B cell (primary cell): Measurements from ENCODE around the gene ACSS1. TPM values are rescaled to one million over a fixed set of nuclear protein-coding genes. Genes with fewer than 3 reads are reported as not detected.

Experiments used
- ATAC-seq: fragments of 200-7000 bp; cut with Tn5 transposase; one replicate; pipeline ENCODE4 v1.10.0; 2021; ENCODE audit warnings: low read depth, mild to moderate bottlenecking, moderate number of reproducible peaks, moderate library complexity
- CTCF ChIA-PET: fragments of 350-600 bp; sonication (Branson Sonifier 250); formaldehyde crosslinking; loops from one replicate; lab custom pipeline; 2021; ENCODE audit warnings: antibody characterized with exemption, inconsistent platforms; lab: Charles Lee
- POLR2A ChIA-PET: fragments of 350-600 bp; sonication (Branson Sonifier 250); formaldehyde crosslinking; loops from one replicate; lab custom pipeline; 2021; ENCODE audit warnings: antibody characterized with exemption; lab: Charles Lee
- DNase-seq: peaks from one replicate; pipeline ENCODE4 v3.0.0; 2013
- H2AFZ ChIP-seq: 2 replicates; pipeline ENCODE4 v1.6.1; 2012; ENCODE audit warnings: mild to moderate bottlenecking, low read depth, low read length; ENCODE audit not compliant: insufficient read depth, poor library complexity, severe bottlenecking
- H3K27ac ChIP-seq, 2 donors: 1 replicate in 1 of 2; 2 replicates in 1 of 2; pipeline ENCODE4 v1.5.1; 2012 to 2013; ENCODE audit warnings: low read length in 2 of 2, mild to moderate bottlenecking in 2 of 2, moderate library complexity in 1 of 2
- H3K27me3 ChIP-seq, 4 experiments: fragments of 200-600 bp in 1 of 4; sonication (generic) in 1 of 4; replicated peaks in 1 of 4; 1 replicate in 2 of 4; 2 replicates in 2 of 4; pipeline versions ENCODE4 v1.6.1 to v1.7.0; 2013 to 2016; ENCODE audit warnings: low read length in 3 of 4, mild to moderate bottlenecking in 2 of 4, mixed read lengths in 1 of 4, moderate library complexity in 1 of 4; ENCODE audit not compliant: insufficient read depth in 4 of 4, control insufficient read depth in 3 of 4; ENCODE audit errors: control extremely low read depth in 1 of 4
- H3K36me3 ChIP-seq, 2 experiments: replicated peaks in 1 of 2; 1 replicate in 1 of 2; 2 replicates in 1 of 2; pipeline versions ENCODE4 v1.6.1 to v1.7.1; 2013; ENCODE audit warnings: low read length in 1 of 2; ENCODE audit not compliant: insufficient read depth in 2 of 2, control insufficient read depth in 1 of 2; ENCODE audit errors: control extremely low read depth in 1 of 2, extremely low read depth in 1 of 2
- H3K4me1 ChIP-seq, 2 donors: fragments of 200-600 bp in 1 of 2; sonication (generic) in 1 of 2; 1 replicate in 1 of 2; 2 replicates in 1 of 2; pipeline versions ENCODE4 v1.5.1 to v1.6.1; 2013 to 2017; ENCODE audit warnings: low read length in 2 of 2; ENCODE audit not compliant: control insufficient read depth in 2 of 2, insufficient read depth in 2 of 2
- H3K4me2 ChIP-seq: replicated peaks from 2 replicates; pipeline ENCODE3; 2012; ENCODE audit warnings: mild to moderate bottlenecking, low read depth, low read length; ENCODE audit not compliant: poor library complexity, severe bottlenecking
- H3K4me3 ChIP-seq, 5 experiments: fragments of 200-600 bp in 1 of 5; sonication (generic) in 1 of 5; 1 replicate in 3 of 5; 2 replicates in 2 of 5; pipeline versions ENCODE4 v1.5.1 to v1.7.0; 2011 to 2016; ENCODE audit warnings: low read length in 4 of 5, mild to moderate bottlenecking in 4 of 5, low read depth in 2 of 5, control low read depth in 1 of 5, moderate library complexity in 1 of 5; ENCODE audit not compliant: insufficient read depth in 1 of 5; ENCODE audit errors: control extremely low read depth in 1 of 5, extremely low read depth in 1 of 5
- H3K79me2 ChIP-seq: fragments of 200-600 bp; sonication (generic); one replicate; pipeline ENCODE4 v1.6.0; 2016; ENCODE audit warnings: low read length; ENCODE audit not compliant: control insufficient read depth, insufficient read depth
- H3K9ac ChIP-seq: fragments of 200-600 bp; sonication (generic); 2 replicates; pipeline ENCODE4 v1.6.1; 2017; ENCODE audit warnings: mild to moderate bottlenecking, low read length, moderate library complexity
- H3K9me3 ChIP-seq, 3 donors: one replicate each; pipeline versions ENCODE4 v1.6.1 to v1.7.1; 2013; ENCODE audit warnings: low read length in 2 of 3; ENCODE audit not compliant: control insufficient read depth in 2 of 3, insufficient read depth in 1 of 3; ENCODE audit errors: control extremely low read depth in 1 of 3
- H4K20me1 ChIP-seq: 2 replicates; pipeline ENCODE4 v1.6.0; 2012; ENCODE audit warnings: mild to moderate bottlenecking, low read length; ENCODE audit not compliant: insufficient read depth, control insufficient read depth, poor library complexity, severe bottlenecking
- H3K27ac Mint-ChIP-seq: one replicate; pipeline ENCODE4 v1.8.0; 2021; ENCODE audit warnings: mixed read lengths
- H3K27me3 Mint-ChIP-seq: one replicate; pipeline ENCODE4 v1.8.0; 2021; ENCODE audit warnings: mixed read lengths
- H3K4me1 Mint-ChIP-seq: one replicate; pipeline ENCODE4 v1.8.0; 2021; ENCODE audit warnings: mixed read lengths
- H3K4me3 Mint-ChIP-seq: one replicate; pipeline ENCODE4 v1.8.0; 2021; ENCODE audit warnings: mixed read lengths
- H3K9me3 Mint-ChIP-seq: one replicate; pipeline ENCODE4 v1.8.0; 2022; ENCODE audit warnings: mixed read lengths; ENCODE audit not compliant: insufficient read depth
- CTCF ChIP-seq: fragments of 200-600 bp; IDR thresholded peaks from one replicate; pipeline ENCODE4 v1.8.0; 2022; ENCODE audit warnings: antibody characterized with exemption, mild to moderate bottlenecking
- EZH2 ChIP-seq: IDR thresholded peaks from 2 replicates; pipeline ENCODE4 v1.6.1; 2012; ENCODE audit warnings: borderline replicate concordance, low read depth, mild to moderate bottlenecking, moderate library complexity, low read length; ENCODE audit not compliant: insufficient read depth, poor library complexity, severe bottlenecking
- WGBS: methylation state at CpG from one replicate; pipeline ENCODE4 v1.1.5; 2013; ENCODE audit warnings: missing lambda C conversion rate; ENCODE audit not compliant: insufficient coverage; 5-methylcytosine and 5-hydroxymethylcytosine counted together
- intact Hi-C: fragments of 100-400 bp; cut with micrococcal nuclease; formaldehyde crosslinking; loops from one replicate; pipeline ENCODE4 v1.10.0; 2022
- polyA plus RNA-seq: library from polyadenylated mRNA; depleted of rRNA; stranded (reverse); fragments of >200 nt; gene quantifications from 2 replicates; pipeline ENCODE4 v1.2.3, GENCODE V29; 2012
- total RNA-seq, 2 donors: library from RNA; stranded (reverse); fragments of 120-200 nt in 1 of 2; gene quantifications; 1 replicate in 1 of 2; 2 replicates in 1 of 2; pipeline versions ENCODE4 v1.2.3 to v1.2.4, GENCODE V29; 2013 to 2022

The ACSS1 gene
- total and polyA plus RNA-seq, 2 donors (not counting 1 experiment from before 2014, with no cell fraction given) = 82.7 to 95.5 TPM

GRCh38 chr20:24981282-24981681, 76.7 kb downstream of the ACSS1 start:
- Histone ChIP-seq H3K9me3 (peaks cover 1 to 18% (median 5%) of the 10 kb centered on the region in 3 donors), H3K27ac (no peak overlapping the region), H3K27me3 (no peaks in the 10 kb centered on the region), H3K4me3 (no peak overlapping the region), H2AFZ (no peak overlapping the region), H4K20me1 (no peaks in the 10 kb centered on the region), H3K9ac (no peak overlapping the region), H3K4me2 (no peak overlapping the region), H3K4me1 (peaks cover 0 to 9% of the 10 kb centered on the region in 2 donors), H3K36me3 (peaks cover 10 to 40% of the 10 kb centered on the region in 2 experiments), H3K79me2 (peaks cover 32% of the 10 kb centered on the region)
- intact Hi-C loops = no loop called here
- Mint-ChIP-seq H3K27me3 (no peaks in the 10 kb centered on the region), H3K27ac (no peak overlapping the region), H3K9me3 (peaks cover 6% of the 10 kb centered on the region), H3K4me3 (no peak overlapping the region), H3K4me1 (peaks cover 8% of the 10 kb centered on the region)
- ChIA-PET CTCF (interaction anchor here (1.3 kb wide), 1 partner anchor 84 kb away, joined by 3 read pairs; no protein-coding TSS in a partner anchor), POLR2A (no interaction called here)
- TF ChIP-seq CTCF = no peak
- TF ChIP-seq EZH2 = no peak
- ATAC-seq = no peak
- WGBS = 73% methylated on average over 3 of the region's 4 CpGs
- no peak for DNase-seq

GRCh38 chr20:24980291-24981053, 77.5 kb downstream of the ACSS1 start:
- intact Hi-C loops = no loop called here
- H3K9me3 Mint-ChIP-seq = peaks cover 8% of the 10 kb centered on the region
- Histone ChIP-seq H3K36me3 (peaks cover 10 to 40% of the 10 kb centered on the region in 2 experiments), H3K4me1 (peaks cover 0 to 9% of the 10 kb centered on the region in 2 donors), H3K27ac (no peak overlapping the region), H3K9me3 (peaks cover 1 to 18% (median 5%) of the 10 kb centered on the region in 3 donors), H2AFZ (no peak overlapping the region), H3K4me2 (no peak overlapping the region), H3K79me2 (peaks cover 25% of the 10 kb centered on the region), H3K27me3 (no peaks in the 10 kb centered on the region), H4K20me1 (no peaks in the 10 kb centered on the region), H3K4me3 (no peak overlapping the region), H3K9ac (no peak overlapping the region)
- ChIA-PET POLR2A (no interaction called here), CTCF (no interaction called here)
- peaks cover 6% of the 10 kb centered on the region for H3K4me1 Mint-ChIP-seq
- H3K27ac Mint-ChIP-seq = no peak overlapping the region
- WGBS = 86% methylated on average over 32 of the region's 34 CpGs
- no peak for TF ChIP-seq CTCF
- no peak for TF ChIP-seq EZH2
- no peak overlapping the region for H3K4me3 Mint-ChIP-seq
- no peaks in the 10 kb centered on the region for H3K27me3 Mint-ChIP-seq
- no peak for ATAC-seq
- DNase-seq = no peak
